Measurements from ENCODE around the gene FOXR1. TPM values are rescaled to one million over a fixed set of nuclear protein-coding genes. Genes with fewer than 3 reads are reported as not detected.
"Not testable (repeated sequence)": the region's sequence is repeated elsewhere in the genome, so short reads cannot be mapped to it uniquely, and the experiment has no call there.

FOXR1 gene
- total and polyA plus RNA-seq, 2 donors (not counting 1 experiment from before 2014, with no cell fraction given): not detected

DNA sequence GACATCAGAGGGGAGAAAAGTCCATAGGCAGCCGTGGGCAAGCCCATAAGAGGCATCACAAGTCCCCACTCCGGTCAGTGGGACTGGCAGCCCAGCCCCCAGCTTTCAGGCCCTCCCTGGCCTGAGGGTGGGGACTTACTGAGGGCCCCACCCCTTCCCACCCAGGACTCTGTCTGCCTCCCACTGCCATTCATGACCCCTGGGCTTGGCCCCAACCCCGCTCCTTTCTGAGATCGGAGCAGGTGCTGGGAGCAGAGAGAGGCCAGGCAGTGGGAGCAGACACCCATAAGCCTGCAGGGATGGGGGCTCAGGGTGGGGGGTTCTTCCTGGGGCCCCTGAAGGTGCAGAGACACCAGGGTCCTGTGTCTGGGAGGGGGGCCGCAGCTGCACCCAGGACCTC lies 10.4 kb upstream of the FOXR1 start:
- no peaks in the 10 kb centered on the region for H3K9me3 Mint-ChIP-seq (ENCODE audit: insufficient read depth)
- peaks cover 0 to 4% (median 0%) of the 10 kb centered on the region in 4 experiments for H3K27me3 ChIP-seq (replicated peaks in 1 of 4; ENCODE audit: control extremely low read depth in 1 of 4, control insufficient read depth in 3 of 4, insufficient read depth in 4 of 4, low read length in 3 of 4)
- peaks cover 0 to 6% of the 10 kb centered on the region in 2 donors for H3K4me1 ChIP-seq (ENCODE audit: control insufficient read depth in 2 of 2, insufficient read depth in 2 of 2, low read length in 2 of 2)
- no peaks in the 10 kb centered on the region for H3K9me3 ChIP-seq (ENCODE audit: control extremely low read depth in 1 of 3, control insufficient read depth in 2 of 3, insufficient read depth in 1 of 3, low read length in 2 of 3)
- no peak overlapping the region for H3K9ac ChIP-seq (ENCODE audit: low read length)
- peaks cover 5% of the 10 kb centered on the region for H3K4me1 Mint-ChIP-seq
- H3K27ac Mint-ChIP-seq: no peak overlapping the region
- H4K20me1 ChIP-seq (ENCODE audit: control insufficient read depth, insufficient read depth, low read length, poor library complexity, severe bottlenecking): no peaks in the 10 kb centered on the region
- H3K4me3 Mint-ChIP-seq: no peak overlapping the region
- TF ChIP-seq, protein P1, sequence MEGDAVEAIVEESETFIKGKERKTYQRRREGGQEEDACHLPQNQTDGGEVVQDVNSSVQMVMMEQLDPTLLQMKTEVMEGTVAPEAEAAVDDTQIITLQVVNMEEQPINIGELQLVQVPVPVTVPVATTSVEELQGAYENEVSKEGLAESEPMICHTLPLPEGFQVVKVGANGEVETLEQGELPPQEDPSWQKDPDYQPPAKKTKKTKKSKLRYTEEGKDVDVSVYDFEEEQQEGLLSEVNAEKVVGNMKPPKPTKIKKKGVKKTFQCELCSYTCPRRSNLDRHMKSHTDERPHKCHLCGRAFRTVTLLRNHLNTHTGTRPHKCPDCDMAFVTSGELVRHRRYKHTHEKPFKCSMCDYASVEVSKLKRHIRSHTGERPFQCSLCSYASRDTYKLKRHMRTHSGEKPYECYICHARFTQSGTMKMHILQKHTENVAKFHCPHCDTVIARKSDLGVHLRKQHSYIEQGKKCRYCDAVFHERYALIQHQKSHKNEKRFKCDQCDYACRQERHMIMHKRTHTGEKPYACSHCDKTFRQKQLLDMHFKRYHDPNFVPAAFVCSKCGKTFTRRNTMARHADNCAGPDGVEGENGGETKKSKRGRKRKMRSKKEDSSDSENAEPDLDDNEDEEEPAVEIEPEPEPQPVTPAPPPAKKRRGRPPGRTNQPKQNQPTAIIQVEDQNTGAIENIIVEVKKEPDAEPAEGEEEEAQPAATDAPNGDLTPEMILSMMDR (IDR thresholded peaks at IDR 0.05): no peak
- no peak for TF ChIP-seq EZH2 (IDR thresholded peaks at IDR 0.05; ENCODE audit: borderline replicate concordance, insufficient read depth, low read depth, low read length, poor library complexity, severe bottlenecking)
- ATAC-seq (ENCODE audit: low read depth) (no peak), DNase-seq (no peak)
- intact Hi-C loops (cut with micrococcal nuclease): no loop called here
- WGBS (ENCODE audit: insufficient coverage): 95% methylated on average over 4 of the region's 5 CpGs
- H3K27ac ChIP-seq (ENCODE audit: low read length in 2 of 2): no peak overlapping the region
- H3K27me3 Mint-ChIP-seq: peaks cover 15% of the 10 kb centered on the region
- H3K4me2 ChIP-seq (replicated peaks; ENCODE audit: low read depth, low read length, poor library complexity, severe bottlenecking): no peak overlapping the region
- H3K36me3 ChIP-seq (replicated peaks in 1 of 2; ENCODE audit: control extremely low read depth in 1 of 2, control insufficient read depth in 1 of 2, extremely low read depth in 1 of 2, insufficient read depth in 2 of 2, low read length in 1 of 2): no peaks in the 10 kb centered on the region
- peaks cover 8% of the 10 kb centered on the region for H3K79me2 ChIP-seq (ENCODE audit: control insufficient read depth, insufficient read depth, low read length)
- no peak overlapping the region for H2AFZ ChIP-seq (ENCODE audit: insufficient read depth, low read depth, low read length, poor library complexity, severe bottlenecking)
- ChIA-PET POLR2A (no interaction called here), CTCF (interaction anchor here (0.8 to 1.4 kb wide), 3 partner anchors 256 to 521 kb away, joined by 3 to 5 read pairs (median 4); no protein-coding TSS in a partner anchor)
- H3K4me3 ChIP-seq (ENCODE audit: control extremely low read depth in 1 of 5, extremely low read depth in 1 of 5, insufficient read depth in 1 of 5, low read depth in 2 of 5, low read length in 4 of 5): no peak overlapping the region

DNA sequence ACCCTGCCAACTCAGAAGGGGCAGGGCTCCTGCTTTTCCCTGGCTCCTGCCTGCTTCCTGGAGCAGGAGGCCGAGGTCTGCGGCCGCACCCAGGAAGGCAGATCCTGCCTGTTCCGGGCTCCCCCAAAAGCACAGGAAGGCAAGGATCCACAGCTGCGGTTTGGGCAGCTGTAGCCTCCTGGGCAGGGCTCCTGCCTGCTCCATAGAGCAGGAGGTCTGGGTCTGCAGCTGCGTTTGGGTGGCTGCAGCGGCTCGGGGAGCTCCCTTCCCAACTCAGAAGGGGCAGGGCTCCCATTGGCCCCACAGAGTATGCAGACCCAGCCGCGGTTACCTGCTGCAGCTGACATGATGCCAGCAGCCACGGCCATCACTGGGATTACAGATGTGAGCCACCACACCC lies 10.0 kb upstream of the FOXR1 start:
- H3K4me3 Mint-ChIP-seq: no peak overlapping the region
- H3K27ac Mint-ChIP-seq: no peak overlapping the region
- Histone ChIP-seq H3K36me3 (replicated peaks in 1 of 2; ENCODE audit: control extremely low read depth in 1 of 2, control insufficient read depth in 1 of 2, extremely low read depth in 1 of 2, insufficient read depth in 2 of 2, low read length in 1 of 2) (no peaks in the 10 kb centered on the region), H2AFZ (ENCODE audit: insufficient read depth, low read depth, low read length, poor library complexity, severe bottlenecking) (no peak overlapping the region), H3K9ac (ENCODE audit: low read length) (no peak overlapping the region), H3K9me3 (ENCODE audit: control extremely low read depth in 1 of 3, control insufficient read depth in 2 of 3, insufficient read depth in 1 of 3, low read length in 2 of 3) (no peaks in the 10 kb centered on the region), H4K20me1 (ENCODE audit: control insufficient read depth, insufficient read depth, low read length, poor library complexity, severe bottlenecking) (no peaks in the 10 kb centered on the region), H3K27ac (ENCODE audit: low read length in 2 of 2) (no peak overlapping the region), H3K4me3 (ENCODE audit: control extremely low read depth in 1 of 5, extremely low read depth in 1 of 5, insufficient read depth in 1 of 5, low read depth in 2 of 5, low read length in 4 of 5) (no peak overlapping the region), H3K4me1 (ENCODE audit: control insufficient read depth in 2 of 2, insufficient read depth in 2 of 2, low read length in 2 of 2) (peaks cover 0 to 2% of the 10 kb centered on the region in 2 donors), H3K79me2 (ENCODE audit: control insufficient read depth, insufficient read depth, low read length) (peaks cover 4% of the 10 kb centered on the region), H3K27me3 (replicated peaks in 1 of 4; ENCODE audit: control extremely low read depth in 1 of 4, control insufficient read depth in 3 of 4, insufficient read depth in 4 of 4, low read length in 3 of 4) (peaks cover 0 to 4% (median 0%) of the 10 kb centered on the region in 4 experiments), H3K4me2 (replicated peaks; ENCODE audit: low read depth, low read length, poor library complexity, severe bottlenecking) (no peak overlapping the region)
- peaks cover 11% of the 10 kb centered on the region for H3K27me3 Mint-ChIP-seq
- intact Hi-C loops (cut with micrococcal nuclease): no loop called here
- WGBS (ENCODE audit: insufficient coverage): 81% methylated on average over 11 of the region's 11 CpGs
- no peak for DNase-seq
- ChIA-PET POLR2A (no interaction called here), CTCF (no interaction called here)
- ATAC-seq (ENCODE audit: low read depth): no peak
- peaks cover 2% of the 10 kb centered on the region for H3K4me1 Mint-ChIP-seq
- no peaks in the 10 kb centered on the region for H3K9me3 Mint-ChIP-seq (ENCODE audit: insufficient read depth)
- no peak for TF ChIP-seq EZH2 (IDR thresholded peaks at IDR 0.05; ENCODE audit: borderline replicate concordance, insufficient read depth, low read depth, low read length, poor library complexity, severe bottlenecking)
- TF ChIP-seq, protein P1 (IDR thresholded peaks at IDR 0.05): no peak

DNA sequence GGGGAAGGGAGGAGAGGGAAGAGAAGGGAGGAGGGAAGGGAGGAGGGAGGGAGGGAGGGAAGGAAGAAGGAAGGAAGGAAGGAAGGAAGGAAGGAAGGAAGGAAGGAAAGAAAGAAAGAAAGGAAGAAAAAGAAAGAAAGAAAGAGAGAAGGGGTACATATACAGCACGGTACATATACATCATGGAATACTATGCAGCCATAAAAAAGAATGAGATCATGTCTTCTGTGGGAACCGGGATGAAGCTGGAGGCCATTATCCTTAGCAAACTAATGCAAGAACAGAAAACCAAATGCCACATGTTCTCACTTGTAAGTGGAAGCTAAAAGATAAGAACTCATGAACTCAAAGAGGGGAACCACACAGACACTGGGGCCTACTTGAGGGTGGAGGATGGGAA lies 2.1 kb upstream of the FOXR1 start:
- H3K27me3 Mint-ChIP-seq: peaks cover 13% of the 10 kb centered on the region

More for the DNA sequence above, 2.1 kb upstream of the FOXR1 start:
- H3K27ac ChIP-seq (ENCODE audit: low read length in 2 of 2); H3K9ac ChIP-seq (ENCODE audit: low read length); H3K27ac Mint-ChIP-seq; H4K20me1 ChIP-seq (ENCODE audit: control insufficient read depth, insufficient read depth, low read length, poor library complexity, severe bottlenecking); H3K9me3 ChIP-seq (ENCODE audit: control extremely low read depth in 1 of 3, control insufficient read depth in 2 of 3, insufficient read depth in 1 of 3, low read length in 2 of 3); intact Hi-C loops (cut with micrococcal nuclease); H3K36me3 ChIP-seq (replicated peaks in 1 of 2; ENCODE audit: control extremely low read depth in 1 of 2, control insufficient read depth in 1 of 2, extremely low read depth in 1 of 2, insufficient read depth in 2 of 2, low read length in 1 of 2); CTCF ChIA-PET; H3K79me2 ChIP-seq (ENCODE audit: control insufficient read depth, insufficient read depth, low read length); ATAC-seq (ENCODE audit: low read depth); H3K4me1 ChIP-seq (ENCODE audit: control insufficient read depth in 2 of 2, insufficient read depth in 2 of 2, low read length in 2 of 2); H3K4me2 ChIP-seq (replicated peaks; ENCODE audit: low read depth, low read length, poor library complexity, severe bottlenecking); H3K4me3 Mint-ChIP-seq; DNase-seq; H3K4me3 ChIP-seq (ENCODE audit: control extremely low read depth in 1 of 5, extremely low read depth in 1 of 5, insufficient read depth in 1 of 5, low read depth in 2 of 5, low read length in 4 of 5); H3K9me3 Mint-ChIP-seq (ENCODE audit: insufficient read depth); H2AFZ ChIP-seq (ENCODE audit: insufficient read depth, low read depth, low read length, poor library complexity, severe bottlenecking); POLR2A ChIA-PET; H3K4me1 Mint-ChIP-seq: not testable (repeated sequence)
- no CpG with 5 or more reads among the region's 2 CpGs for WGBS (ENCODE audit: insufficient coverage)
- H3K27me3 ChIP-seq (replicated peaks in 1 of 4; ENCODE audit: control extremely low read depth in 1 of 4, control insufficient read depth in 3 of 4, insufficient read depth in 4 of 4, low read length in 3 of 4): peaks cover 0 to 11% (median 2%) of the 10 kb centered on the region in 4 experiments

Data from B cell (primary cell).